ENCODE data around the gene CREB5.

CREB5 gene

GRCh38 chr7:28873365-28873764, 461.0 kb downstream of the CREB5 start:
- DNase-seq, result no peak

DNA sequence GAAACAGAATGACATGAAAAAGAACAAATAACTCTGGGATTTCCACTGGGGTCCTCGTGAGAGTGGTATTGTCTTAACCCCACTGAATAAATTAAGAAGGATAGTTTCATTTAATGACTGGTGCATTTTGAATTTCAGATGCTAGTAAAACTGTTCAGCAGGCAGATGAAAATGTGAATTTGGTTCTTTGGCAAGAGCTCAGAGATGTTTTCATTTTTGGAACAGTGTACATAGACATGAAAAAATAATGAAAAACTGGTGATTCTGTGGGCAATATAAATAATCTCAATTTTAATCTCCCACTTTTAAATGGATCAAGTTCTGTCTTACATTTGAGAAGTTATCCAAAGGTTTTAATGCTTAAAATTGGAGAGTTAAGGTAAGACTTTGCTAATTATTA, 461.7 kb downstream of the CREB5 start:
- DNase-seq, result no peak

Data from activated CD4-positive, alpha-beta T cell treated with anti-CD3 and anti-CD28 coated beads, Interleukin-2, amount 50 U/mL, for 16 hours (primary cell).